Endothelial cell of umbilical vein (primary cell): ENCODE results near the gene ARL5C.

ENCODE experiments used
- EZH2 ChIP-seq: IDR thresholded peaks from 2 replicates; pipeline ENCODE4 v1.6.1; 2012; ENCODE audit warnings: borderline replicate concordance, low read depth, mild to moderate bottlenecking, moderate library complexity, low read length, inconsistent platforms; ENCODE audit not compliant: severe bottlenecking
- POLR2A ChIP-seq: IDR thresholded peaks from 2 replicates; pipeline ENCODE4 v1.6.1; 2012; ENCODE audit warnings: low read depth, mild to moderate bottlenecking, control low read depth, low read length
- POLR2AphosphoS5 ChIP-seq: IDR thresholded peaks from 2 replicates; pipeline ENCODE4 v1.6.1; 2012; ENCODE audit warnings: low read depth, mild to moderate bottlenecking, control low read depth, low read length, moderate library complexity; ENCODE audit not compliant: insufficient read depth
- TF ChIP-seq, protein P1 (sequence below), 2 donors: IDR thresholded peaks; 1 replicate in 1 of 2; 2 replicates in 1 of 2; pipeline ENCODE4 v1.5.1; 2011; ENCODE audit warnings: low read length in 2 of 2, mild to moderate bottlenecking in 2 of 2, moderate library complexity in 2 of 2, control low read depth in 1 of 2, inconsistent platforms in 1 of 2, low read depth in 1 of 2; ENCODE audit not compliant: insufficient read depth in 1 of 2; ENCODE audit errors: extremely low read depth in 1 of 2

DNA sequence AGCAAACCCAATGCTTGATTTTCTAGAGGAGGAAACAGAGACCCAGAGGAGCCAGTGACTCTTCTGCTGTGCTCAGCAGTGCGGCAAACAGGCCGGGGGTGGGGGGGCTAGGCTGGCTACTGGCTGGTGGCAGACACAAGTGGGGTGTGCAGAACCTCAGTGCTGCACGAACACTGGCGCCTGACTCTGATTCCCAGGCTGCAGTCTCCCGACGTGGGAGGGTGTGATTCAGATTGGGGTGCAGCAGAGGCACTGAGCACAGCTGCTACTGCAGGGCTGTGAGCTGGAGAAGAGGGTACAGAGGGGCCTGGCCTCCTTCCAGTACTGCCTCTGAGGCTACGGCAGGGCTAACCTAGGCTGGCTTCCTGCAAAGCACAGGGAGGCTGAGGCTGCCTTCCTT lies 42.2 kb upstream of the ARL5C start:
- TF ChIP-seq POLR2AphosphoS5 (no peak), POLR2A (no peak), EZH2 (no peak)
- TF ChIP-seq, protein P1, sequence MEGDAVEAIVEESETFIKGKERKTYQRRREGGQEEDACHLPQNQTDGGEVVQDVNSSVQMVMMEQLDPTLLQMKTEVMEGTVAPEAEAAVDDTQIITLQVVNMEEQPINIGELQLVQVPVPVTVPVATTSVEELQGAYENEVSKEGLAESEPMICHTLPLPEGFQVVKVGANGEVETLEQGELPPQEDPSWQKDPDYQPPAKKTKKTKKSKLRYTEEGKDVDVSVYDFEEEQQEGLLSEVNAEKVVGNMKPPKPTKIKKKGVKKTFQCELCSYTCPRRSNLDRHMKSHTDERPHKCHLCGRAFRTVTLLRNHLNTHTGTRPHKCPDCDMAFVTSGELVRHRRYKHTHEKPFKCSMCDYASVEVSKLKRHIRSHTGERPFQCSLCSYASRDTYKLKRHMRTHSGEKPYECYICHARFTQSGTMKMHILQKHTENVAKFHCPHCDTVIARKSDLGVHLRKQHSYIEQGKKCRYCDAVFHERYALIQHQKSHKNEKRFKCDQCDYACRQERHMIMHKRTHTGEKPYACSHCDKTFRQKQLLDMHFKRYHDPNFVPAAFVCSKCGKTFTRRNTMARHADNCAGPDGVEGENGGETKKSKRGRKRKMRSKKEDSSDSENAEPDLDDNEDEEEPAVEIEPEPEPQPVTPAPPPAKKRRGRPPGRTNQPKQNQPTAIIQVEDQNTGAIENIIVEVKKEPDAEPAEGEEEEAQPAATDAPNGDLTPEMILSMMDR (IDR thresholded peaks at IDR 0.05; ENCODE audit: extremely low read depth in 1 of 2, insufficient read depth in 1 of 2, low read depth in 1 of 2, low read length in 2 of 2): no peak
